Transverse colon (tissue), 3 donors: Measurements from ENCODE around the gene TLE5.

ENCODE experiments used
- CTCF ChIP-seq, 5 experiments: fragments of 200-600 bp in 3 of 5; fragments of 450-650 bp in 2 of 5; sonication (generic) in 3 of 5; IDR thresholded peaks; 1 replicate in 2 of 5; 2 replicates in 3 of 5; pipeline ENCODE4 v1.5.1; 2016 to 2017; ENCODE audit warnings: antibody characterized with exemption in 5 of 5, inconsistent platforms in 3 of 5, mild to moderate bottlenecking in 2 of 5, moderate library complexity in 1 of 5
- EP300 ChIP-seq: sonication (generic); formaldehyde crosslinking; IDR thresholded peaks from one replicate; pipeline ENCODE4 v1.6.1; 2017; ENCODE audit warnings: antibody characterized with exemption, low read depth
- POLR2A ChIP-seq: fragments of 450-650 bp; IDR thresholded peaks from one replicate; pipeline ENCODE4 v1.6.1; 2016; ENCODE audit warnings: antibody characterized with exemption, mild to moderate bottlenecking, moderate library complexity

- peak; percentile 80 to 88 (median 82) for TF ChIP-seq CTCF (IDR thresholded peaks at IDR 0.05)
- TF ChIP-seq POLR2A = no peak
- no peak for TF ChIP-seq EP300
These were observed 46.5 kb upstream of the TLE5 start for GRCh38 chr19:3108775-3109174.
